ENCODE measurements around the gene TCTN3.
"Not testable (repeated sequence)": the region's sequence is repeated elsewhere in the genome, so short reads cannot be mapped to it uniquely, and the experiment has no call there.

Gene TCTN3, protein sequence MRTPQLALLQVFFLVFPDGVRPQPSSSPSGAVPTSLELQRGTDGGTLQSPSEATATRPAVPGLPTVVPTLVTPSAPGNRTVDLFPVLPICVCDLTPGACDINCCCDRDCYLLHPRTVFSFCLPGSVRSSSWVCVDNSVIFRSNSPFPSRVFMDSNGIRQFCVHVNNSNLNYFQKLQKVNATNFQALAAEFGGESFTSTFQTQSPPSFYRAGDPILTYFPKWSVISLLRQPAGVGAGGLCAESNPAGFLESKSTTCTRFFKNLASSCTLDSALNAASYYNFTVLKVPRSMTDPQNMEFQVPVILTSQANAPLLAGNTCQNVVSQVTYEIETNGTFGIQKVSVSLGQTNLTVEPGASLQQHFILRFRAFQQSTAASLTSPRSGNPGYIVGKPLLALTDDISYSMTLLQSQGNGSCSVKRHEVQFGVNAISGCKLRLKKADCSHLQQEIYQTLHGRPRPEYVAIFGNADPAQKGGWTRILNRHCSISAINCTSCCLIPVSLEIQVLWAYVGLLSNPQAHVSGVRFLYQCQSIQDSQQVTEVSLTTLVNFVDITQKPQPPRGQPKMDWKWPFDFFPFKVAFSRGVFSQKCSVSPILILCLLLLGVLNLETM

DNA sequence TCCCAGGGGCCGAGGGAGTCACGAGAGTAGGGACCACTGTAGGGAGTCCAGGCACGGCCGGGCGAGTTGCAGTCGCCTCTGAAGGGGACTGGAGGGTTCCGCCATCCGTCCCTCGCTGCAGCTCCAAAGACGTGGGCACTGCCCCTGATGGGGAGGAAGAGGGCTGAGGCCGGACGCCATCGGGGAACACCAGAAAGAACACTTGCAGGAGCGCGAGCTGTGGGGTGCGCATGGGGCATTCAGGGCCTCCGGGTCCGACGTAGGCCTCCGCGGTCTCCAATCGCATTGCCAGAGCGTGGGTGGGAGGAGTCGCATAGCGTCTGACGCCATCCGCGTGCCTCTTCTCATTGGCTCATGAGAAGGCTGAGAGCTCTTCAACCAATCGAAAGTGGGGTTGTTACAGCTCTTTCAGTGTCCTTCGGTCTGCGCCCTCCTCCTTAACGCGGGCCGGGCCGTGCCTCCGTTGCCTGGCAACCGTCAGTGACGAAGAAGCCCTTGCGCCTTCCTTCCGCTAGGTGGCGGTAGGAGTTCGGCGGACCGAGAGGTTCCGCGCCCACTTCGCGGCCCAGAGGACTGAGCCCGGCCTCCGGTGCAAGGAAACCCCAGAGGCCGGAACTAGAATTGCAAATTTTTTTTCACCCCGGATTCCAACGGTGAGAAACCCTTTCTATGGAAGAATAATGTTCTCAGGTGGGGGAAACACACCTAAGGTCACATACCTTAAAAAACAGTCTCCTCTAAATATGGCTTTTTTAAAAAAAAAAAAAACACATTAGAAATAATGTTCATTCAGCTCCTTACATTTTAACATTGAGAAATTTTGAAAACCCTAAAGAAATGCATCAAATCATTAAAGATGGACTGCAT is at the start of gene TCTN3:
TCTN3 (minus strand) TSS at position 260 of the 867 bp plus-strand sequence; CDS start at position 232, 28 bp downstream.
- peak; percentile 98 for DNase-seq

DNA sequence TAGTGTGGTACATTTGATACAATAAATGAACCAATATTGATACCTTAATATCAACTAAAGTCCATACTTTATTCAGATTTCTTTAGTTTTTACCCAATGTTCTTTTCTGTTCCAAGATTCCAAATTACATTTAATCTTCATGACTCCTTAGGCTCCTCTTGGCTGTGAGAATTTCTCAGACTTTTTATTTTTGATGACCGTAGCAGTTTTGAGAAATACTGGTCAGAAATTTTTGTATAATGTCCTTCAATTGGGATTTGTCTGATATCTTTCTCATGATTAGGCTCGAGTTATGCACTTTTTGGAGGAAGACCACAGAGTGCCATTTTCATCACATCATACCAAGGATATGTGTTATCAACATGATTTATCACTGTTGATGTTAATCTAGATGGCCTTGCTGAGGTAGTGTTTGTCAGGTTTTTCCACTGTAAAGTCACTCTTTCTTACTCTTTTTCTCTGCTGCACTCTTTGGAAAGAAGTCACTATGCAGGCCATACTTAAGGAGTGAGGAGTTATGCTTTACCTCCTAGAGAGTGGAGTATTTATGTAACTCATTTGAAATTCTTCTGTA is 49.3 kb upstream of the TCTN3 start:
- DNase-seq: no peak

DNA sequence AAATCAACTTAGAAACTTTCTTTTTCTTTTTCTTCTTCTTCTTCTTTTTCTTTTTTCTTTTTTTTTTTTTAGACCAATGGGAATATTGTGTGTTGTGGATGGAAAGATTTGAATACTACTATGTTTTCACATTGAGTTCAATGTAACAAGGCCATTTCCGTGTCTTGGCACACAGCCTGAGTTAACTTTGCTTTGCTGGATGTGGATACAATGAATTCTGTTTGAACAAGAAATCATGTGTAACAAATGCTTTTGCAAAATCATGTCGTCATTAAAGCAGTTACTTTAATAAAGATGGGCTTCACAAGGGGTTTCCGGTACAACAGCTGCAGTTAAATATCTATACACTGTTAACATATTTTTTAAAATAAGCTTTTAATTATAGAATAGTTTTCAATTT is 48.8 kb upstream of the TCTN3 start:
- DNase-seq: no peak

DNA sequence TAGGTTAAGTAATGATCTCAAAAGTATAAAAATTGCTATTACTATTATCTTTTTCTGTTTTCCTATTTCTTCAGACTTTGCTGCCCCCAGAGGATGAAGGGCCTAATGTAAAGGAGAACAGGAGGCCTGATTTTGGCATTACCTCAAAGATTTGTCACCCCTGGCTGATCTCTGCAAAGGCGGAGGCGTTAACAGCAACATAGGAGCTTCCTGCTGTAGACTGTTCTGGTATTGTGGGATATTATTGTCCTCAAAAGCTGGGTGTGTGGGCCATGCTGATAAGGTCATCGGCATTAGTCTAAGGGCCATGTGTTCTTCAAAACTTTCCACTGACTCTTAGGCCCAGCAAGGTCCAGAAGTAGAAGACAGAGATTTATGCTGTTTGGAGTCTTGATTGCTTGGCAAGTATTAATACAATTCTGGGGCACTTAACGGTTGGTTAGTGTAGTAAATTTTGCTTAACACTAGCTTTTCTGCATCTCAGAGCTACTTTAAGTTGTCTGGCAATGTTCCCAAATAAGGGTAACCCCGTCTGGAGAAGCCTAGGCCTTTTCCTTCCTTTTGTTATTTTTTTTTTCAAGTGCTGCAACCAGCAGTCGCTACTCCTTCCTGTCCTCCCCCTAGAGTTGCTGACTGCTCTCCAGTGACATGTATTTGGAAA is 48.2 kb upstream of the TCTN3 start:
- no peak for DNase-seq

DNA sequence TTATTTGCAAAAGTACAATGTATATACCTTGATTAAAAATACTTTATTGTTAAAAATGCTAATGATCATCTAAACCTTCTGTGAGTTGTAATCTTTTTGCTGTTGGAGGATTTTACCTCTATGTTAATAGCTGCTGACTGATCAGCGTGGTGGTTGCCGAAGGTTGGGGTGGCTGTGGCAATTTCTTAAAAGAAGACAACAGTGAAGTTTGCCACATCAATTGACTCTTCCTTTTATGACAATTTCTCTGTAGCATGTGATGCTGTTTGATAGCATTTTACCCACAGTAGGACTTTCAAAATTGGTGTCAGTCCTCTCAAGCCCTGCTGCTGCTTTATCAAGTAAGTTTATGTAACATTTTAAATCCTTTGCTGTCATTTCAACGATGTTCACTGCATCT is 45.3 kb upstream of the TCTN3 start:
- DNase-seq: peak; percentile 32

DNA sequence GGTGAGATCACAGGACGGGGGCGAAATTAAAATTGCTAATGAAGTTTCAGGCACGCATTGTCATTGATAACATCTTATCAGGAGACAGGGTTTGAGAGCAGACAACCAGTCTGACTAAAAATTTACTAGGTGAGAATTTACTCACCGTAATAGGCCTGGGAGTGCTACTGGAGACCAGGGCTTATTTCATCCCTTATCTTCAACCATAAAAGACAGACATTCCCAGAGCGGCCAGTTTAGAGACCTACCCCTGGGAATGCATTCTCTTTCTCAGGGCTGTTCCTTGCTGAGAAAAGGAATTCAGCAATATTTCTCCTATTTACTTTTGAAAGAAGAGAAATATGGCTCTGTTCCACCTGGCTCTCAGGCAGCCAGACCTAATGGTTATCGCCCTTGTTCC is 39.2 kb upstream of the TCTN3 start:
- DNase-seq: not testable (repeated sequence)

DNA sequence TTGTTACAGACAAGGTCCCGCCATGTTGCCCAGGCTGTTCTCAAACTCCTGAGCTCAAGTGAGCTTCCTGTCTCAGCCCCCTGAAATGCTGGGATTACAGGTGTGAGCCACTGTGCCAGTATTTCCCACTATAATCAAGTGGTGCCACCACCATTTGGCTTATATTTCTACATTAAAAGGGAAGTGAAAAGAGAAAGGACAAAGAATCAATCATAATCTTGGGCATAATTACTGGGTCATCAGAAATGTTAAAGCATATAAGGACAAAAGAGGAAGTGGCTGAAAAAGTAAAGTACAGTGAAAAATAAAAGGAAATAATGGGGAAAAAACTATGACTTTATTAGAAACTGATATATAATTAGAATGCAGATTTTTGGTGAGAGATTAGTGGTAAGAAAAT is 36.5 kb upstream of the TCTN3 start:
- no peak for DNase-seq

DNA sequence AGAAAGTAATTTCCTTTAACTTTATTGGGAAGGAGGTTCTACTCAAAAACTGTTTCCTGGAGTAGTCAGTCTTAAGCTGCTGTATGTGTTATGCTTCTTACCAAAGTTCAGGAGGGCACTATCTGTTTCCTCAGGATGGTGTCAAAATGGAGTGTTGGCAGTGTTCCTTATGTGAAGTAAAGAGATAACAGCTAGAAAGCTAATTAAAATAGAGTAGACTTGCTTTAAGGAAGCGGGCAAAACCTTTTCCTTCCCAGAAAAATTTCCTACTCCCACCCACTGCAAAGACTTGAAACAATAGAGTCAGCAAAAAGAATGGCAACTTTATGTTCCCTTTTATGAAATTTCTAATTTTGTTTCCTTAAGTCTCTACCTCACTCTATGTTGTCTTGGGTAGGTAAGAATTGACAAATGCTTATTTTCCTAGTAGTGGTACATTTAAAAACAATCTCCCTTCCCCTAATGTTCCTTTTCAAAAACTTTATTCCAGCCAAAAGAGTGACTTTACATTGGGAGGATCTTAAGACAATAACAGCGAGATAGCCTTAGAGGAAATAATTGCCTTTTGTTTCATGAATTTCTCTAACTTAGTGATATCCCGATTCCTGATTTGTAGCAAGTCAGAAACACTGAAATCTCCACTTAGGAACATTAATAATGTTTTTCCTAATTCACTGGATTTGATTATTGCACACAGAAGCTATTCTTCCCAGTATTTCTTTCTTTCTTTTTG is 35.8 kb upstream of the TCTN3 start:
- DNase-seq: no peak

DNA sequence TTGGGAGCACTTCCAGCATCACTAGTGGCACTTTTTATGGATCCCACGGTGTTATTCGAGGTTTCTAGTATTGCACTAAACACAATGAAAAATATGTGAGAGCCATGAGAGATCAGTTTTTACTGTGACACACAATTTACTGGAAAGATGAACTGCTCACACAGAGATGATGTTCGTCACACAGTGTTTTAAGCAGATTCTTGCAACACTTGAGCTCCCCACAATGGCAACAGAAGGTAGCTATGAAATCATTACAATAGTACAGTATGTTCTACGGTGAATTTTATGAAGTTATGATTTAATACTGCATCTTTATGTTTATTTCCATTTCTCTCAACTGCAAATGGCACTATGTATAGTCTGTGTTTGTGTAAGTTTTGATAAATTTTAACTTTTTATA is 34.8 kb upstream of the TCTN3 start:
- no peak for DNase-seq

DNA sequence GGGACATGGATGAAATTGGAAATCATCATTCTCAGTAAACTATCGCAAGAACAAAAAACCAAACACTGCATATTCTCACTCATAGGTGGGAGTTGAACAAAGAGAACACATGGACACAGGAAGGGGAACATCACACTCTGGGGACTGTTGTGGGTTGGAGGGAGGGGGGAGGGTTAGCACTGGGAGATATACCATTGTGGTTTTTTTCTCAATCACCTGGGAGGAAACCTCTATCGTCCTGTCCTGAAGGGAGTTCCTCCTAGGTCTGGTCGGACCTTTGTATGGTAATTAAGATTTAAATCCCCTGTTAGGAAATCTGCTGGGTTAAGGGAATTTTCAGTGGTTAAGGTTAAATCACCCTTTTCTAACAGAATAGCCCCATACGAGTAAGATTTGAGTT is 28.8 kb upstream of the TCTN3 start:
- DNase-seq: not testable (repeated sequence)

DNA sequence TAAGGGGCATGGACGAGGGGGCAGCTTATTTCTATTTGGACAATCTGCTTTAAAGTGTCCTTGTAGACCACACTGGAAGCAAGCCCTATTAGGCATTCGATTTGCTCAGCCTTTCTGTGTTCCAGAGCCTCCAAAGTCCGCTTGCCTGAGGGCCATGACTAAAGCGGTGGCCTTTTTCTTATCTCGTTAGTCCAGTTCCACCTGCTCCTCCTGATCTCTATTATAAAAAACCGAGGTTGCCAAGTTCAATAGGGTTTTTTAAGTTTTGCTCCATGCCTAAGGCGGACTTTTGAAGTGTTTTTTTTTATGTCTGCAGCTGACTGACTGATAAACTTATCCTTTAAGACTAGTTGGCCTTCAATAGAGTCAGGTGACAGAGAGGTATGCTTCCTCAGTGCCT is 27.0 kb upstream of the TCTN3 start:
- not testable (repeated sequence) for DNase-seq

DNA sequence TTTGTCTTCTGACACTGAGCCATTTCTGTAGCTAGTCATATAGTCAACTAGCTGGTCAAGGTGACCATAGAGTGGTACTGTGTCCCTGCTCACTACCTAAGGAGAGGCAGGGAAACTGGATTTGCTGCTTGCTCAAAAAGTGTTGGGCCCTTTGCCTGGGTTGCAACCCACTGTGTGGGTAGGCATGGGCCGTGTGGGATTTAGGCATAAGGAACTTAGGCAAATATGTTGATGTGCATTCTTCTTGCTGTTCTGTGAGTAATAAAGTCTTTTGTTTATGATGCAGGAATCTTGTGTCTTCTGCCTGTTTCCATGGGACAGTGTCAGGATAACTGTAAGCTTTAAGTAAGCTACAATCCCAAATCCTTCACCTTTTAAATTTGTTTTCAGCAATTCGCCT is 23.1 kb upstream of the TCTN3 start:
- DNase-seq: no peak

DNA sequence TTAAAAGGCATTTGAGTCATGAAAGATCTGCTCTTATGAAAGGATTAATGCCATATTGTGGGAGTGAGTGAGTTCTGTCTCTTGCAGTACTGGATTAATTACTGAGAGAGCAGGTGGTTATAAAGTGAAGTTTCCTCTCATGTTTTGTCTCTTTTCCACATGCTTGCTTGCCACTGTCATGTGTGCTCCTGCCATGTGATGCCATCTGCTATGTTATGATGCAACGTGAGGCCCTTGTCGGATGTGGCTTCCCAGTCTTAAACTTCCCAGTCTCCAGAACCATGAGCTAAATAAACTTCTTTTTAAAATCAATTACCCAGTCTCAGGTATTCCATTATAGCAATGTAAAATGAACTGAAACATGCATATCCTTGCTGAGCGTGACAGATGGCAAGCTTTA is 22.7 kb upstream of the TCTN3 start:
- no peak for DNase-seq

DNA sequence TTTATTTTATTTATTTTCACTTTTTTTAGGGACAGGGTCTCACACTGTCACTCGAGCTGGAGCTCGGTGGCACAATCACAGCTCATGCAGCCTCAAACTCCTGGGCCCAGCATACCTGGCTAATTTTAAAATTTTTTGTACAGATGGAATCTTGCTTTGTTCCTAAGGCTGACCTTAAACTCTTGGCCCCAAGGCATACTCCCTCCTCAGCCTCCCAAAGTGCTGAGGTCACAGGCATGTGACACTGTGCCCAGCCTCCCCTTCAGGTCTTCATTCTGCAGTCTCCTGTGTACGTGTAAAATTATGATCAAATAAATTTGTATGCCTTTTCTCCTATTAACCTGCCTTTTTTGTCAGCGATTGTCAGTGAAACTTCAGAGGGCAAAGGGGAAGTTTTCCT is 17.8 kb upstream of the TCTN3 start:
- DNase-seq: no peak

DNA sequence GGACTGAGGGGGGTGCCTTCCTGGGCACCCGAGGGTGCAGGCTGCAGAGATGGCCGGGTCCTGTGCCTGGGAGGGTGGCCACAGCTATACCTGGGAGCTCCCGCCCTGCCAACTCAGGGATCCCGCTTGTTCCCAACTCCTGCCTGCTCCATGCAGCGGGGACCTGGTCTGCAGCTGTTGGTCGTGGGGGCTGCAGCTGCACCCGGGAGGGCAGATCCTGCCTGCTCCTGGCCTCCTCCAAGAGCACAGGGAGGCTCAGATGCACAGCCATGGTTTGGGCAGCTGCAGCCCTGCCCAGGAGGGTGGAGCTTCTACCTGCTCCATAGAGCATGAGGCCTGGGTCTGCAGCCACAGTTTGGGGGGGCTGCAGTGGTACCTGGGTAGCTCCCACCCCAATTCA is 13.3 kb upstream of the TCTN3 start:
- no peak for DNase-seq

DNA sequence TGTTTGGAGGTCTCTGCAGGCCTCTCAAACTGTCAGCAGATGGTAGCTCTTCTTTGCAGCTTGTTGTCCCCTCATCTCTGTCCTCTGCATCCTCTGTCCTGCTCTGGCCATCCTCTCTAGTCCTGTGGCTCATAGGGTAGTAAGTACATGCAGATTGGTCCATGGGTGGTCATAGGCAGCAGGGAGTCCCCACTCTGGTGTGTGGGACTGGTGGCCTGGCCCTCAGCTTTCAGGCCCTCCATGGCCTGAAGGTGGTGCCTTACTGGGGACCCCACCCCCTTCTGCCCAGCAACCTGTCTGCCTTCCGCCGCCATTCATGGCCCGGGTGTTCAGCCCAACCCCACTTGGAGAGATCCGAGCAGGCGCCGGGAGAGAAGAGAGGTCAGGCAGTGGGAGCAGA is 12.8 kb upstream of the TCTN3 start:
- DNase-seq: no peak

DNA sequence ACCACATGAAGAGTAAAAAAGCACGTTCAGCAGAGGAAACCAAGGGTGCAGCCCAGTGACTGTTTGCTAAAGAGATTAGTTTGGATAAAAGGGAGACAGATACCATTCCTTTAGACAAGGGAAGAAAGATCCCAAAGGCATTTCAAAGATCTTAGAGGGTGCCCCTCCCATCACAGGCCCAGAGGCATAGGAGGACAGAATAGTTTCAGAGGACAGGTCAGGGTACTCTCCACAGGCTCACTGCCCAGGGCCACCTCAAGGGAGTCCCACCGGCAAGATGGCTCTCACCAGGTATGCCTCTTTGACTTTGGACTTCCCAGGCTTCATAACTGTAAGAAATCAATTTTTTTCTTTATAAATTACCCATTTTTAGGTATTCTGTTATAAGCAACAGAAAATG is 4.7 kb upstream of the TCTN3 start:
- DNase-seq: no peak

DNA sequence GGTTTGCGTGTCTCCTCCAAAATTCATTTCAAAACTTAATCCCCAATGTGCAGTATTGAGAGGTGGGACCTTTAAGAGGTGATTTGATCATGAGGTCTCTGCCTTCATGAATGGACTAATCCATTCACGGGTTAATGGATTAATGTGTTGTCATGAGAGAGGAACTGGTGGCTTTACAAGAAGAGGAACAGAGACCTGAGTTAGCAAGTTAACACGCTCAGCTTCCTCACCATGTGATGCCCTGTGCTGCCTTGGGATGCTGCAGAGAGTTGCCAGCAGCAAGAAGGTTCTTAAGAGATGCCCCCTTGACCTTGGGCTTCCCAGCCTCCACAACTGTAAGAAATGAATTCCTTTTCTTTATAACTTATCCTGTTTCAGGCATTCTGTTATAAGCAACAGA is 3.7 kb upstream of the TCTN3 start:
- DNase-seq: no peak

DNA sequence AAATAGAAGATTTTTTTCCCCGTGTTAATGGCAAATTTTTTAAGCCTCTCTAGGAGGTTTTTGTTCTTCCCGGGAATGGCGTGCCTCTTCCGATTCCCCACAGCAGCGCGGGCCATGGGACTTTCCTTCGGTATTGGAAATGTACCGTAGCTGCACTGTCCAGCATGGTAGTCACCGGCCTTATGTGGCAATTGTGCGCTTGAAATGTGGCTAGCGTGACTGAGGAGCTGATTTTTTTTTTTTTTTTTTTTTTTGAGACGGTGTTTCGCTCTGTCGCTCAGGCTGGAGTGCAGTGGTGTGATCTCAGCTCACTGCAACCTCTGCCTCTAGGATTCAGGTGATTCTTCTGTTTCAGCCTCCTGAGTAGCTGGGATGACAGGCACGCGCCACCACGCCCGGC is 938 bp upstream of the TCTN3 start:
- DNase-seq: no peak

DNA sequence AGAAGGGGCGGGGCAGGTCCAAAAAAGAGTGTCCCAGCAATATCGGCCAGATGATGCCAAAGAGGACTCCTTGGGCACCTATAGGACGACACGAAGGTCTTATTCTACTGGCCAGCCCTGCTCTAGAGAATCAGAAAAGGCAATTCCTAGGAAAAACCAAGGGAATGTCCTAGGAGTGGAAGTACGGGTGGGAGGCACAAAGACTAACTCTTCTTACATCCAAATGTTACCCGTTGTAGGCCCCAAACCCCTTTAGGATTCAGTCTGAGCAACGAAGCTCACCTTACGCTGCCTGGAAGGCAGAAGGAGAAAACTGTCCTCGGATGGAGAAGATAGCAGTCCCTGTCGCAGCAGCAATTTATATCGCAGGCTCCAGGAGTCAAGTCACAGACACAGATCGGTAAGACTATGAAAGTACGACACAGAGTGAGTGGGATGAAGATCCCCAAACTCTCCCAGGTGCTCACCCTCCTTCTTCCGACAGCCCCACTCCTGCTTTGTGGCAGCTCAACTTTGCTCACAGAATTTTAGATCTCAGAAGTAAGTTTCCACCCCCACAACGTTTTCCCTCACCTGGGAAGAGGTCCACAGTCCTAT is 558 bp downstream of the TCTN3 start:
- DNase-seq: peak; percentile 11

DNA sequence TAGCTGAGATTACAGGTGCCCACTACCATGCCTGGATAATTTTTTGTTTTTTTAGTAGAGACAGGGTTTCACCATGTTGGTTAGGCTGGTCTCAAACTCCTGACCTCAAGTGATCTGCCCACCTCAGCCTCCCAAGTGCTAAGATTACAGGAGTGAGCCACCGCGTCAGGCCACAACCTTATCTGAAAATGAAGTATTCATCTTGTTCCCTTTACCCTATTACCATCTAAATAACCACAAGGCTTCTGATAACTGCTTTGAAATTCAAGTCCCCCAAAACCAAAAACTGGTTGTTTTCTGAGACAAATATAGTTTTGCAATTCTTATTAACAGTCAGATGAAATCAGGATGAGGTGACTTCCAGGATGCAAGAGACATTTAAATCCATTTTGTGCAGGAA is 2.4 kb downstream of the TCTN3 start:
- peak; percentile 15 for DNase-seq

DNA sequence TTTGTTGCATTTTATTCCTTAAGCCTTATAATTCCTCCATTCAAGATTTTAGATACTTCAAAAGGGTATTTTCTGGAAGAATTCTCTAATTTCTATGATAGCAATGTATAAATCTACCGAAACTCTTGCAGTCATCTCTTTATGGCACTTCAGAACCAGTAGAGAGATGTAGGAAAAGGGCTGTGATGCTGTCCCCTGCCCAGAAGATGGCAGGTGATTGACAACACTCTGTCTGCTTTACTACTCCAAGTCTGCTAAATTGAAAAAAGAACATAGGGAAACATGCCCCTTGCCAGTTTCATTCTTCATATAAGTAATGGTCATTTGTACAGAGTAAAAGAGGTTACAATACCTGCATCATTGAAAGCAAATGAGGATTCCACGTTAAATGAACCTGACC is 5.1 kb downstream of the TCTN3 start:
- DNase-seq: no peak
